H1 (cell line): ENCODE results near the gene LRTM2. TPM values are rescaled to one million over a fixed set of nuclear protein-coding genes. Genes with fewer than 3 reads are reported as not detected.

ENCODE experiments used
- BCL11A ChIP-seq, 2 experiments: IDR thresholded peaks; one replicate each; pipeline ENCODE4 v1.6.1; 2011; ENCODE audit warnings: low read depth in 2 of 2, low read length in 2 of 2, mild to moderate bottlenecking in 2 of 2
- CHD7 ChIP-seq: fragments of 300-600 bp; sonication (generic); IDR thresholded peaks from 2 replicates; pipeline ENCODE4 v1.7.1; 2012; ENCODE audit warnings: low read length, moderate library complexity, mild to moderate bottlenecking, inconsistent platforms; ENCODE audit not compliant: insufficient replicate concordance
- E2F6 ChIP-seq: IDR thresholded peaks from 2 replicates; pipeline ENCODE4 v1.6.1; 2012; ENCODE audit warnings: inconsistent platforms
- FOSL1 ChIP-seq: IDR thresholded peaks from 2 replicates; pipeline ENCODE4 v1.6.1; 2011; ENCODE audit warnings: mild to moderate bottlenecking, low read depth, low read length, moderate library complexity; ENCODE audit not compliant: insufficient read depth
- KDM4A ChIP-seq: IDR thresholded peaks from one replicate; pipeline ENCODE4 v1.7.1; 2012; ENCODE audit warnings: low read depth, mild to moderate bottlenecking, moderate library complexity, low read length, inconsistent platforms; ENCODE audit not compliant: severe bottlenecking
- NRF1 ChIP-seq: IDR thresholded peaks from 2 replicates; pipeline ENCODE4 v1.6.1; 2011; ENCODE audit warnings: mild to moderate bottlenecking, low read depth, low read length, improper control_type of control experiment
- SIRT6 ChIP-seq: IDR thresholded peaks from one replicate; pipeline ENCODE4 v1.7.1; 2012; ENCODE audit warnings: low read length, inconsistent platforms
- SP4 ChIP-seq: IDR thresholded peaks from 2 replicates; pipeline ENCODE4 v1.6.1; 2012; ENCODE audit warnings: low read length, inconsistent platforms
- TBP ChIP-seq: IDR thresholded peaks from 2 replicates; pipeline ENCODE4 v1.6.1; 2011; ENCODE audit warnings: low read depth, low read length, improper control_type of control experiment
- polyA plus RNA-seq, 7 experiments: library from polyadenylated mRNA; depleted of rRNA in 3 of 7; stranded (reverse) in 5 of 7; unstranded in 2 of 7; fragments of >200 nt in 5 of 7; fragments of 200-250 nt in 2 of 7; gene quantifications; 1 replicate in 5 of 7; 2 replicates in 1 of 7; 4 replicates in 1 of 7; pipeline versions ENCODE4 v1.2.1 to v1.2.3, GENCODE V29; 2011 to 2013; ENCODE audit warnings: missing spikeins in 2 of 7, mixed read lengths in 2 of 7
- total RNA-seq: library from RNA; stranded (reverse); fragmentation: NEBNext Ultra II Directional; extraction: Animal tissue kit (Norgen Biotek cat#: 25700); gene quantifications from 2 replicates; pipeline ENCODE4 v1.2.1, GENCODE V29; 2021
- TF ChIP-seq, protein P1 (sequence below): IDR thresholded peaks from 2 replicates; pipeline ENCODE4 v1.6.1; 2011; ENCODE audit warnings: low read length, improper control_type of control experiment

The LRTM2 gene
- total and polyA plus RNA-seq, 2 of the 8 experiments (the other 6 are each of a cell fraction or from before 2014, with no cell fraction given), result 0.06 TPM; not detected in 1

GRCh38 chr12:1838994-1839365, 18.6 kb downstream of the LRTM2 start (continued):
- TF ChIP-seq CHD7, result no peak
- TF ChIP-seq SIRT6, result no peak
- TF ChIP-seq NRF1, result no peak
- TF ChIP-seq BCL11A (IDR thresholded peaks at IDR 0.05; ENCODE audit: low read depth in 2 of 2, low read length in 2 of 2), result no peak
- TF ChIP-seq, protein P1, sequence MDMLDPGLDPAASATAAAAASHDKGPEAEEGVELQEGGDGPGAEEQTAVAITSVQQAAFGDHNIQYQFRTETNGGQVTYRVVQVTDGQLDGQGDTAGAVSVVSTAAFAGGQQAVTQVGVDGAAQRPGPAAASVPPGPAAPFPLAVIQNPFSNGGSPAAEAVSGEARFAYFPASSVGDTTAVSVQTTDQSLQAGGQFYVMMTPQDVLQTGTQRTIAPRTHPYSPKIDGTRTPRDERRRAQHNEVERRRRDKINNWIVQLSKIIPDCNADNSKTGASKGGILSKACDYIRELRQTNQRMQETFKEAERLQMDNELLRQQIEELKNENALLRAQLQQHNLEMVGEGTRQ, result no peak
- TF ChIP-seq KDM4A, result no peak
- no peak for TF ChIP-seq TBP
- TF ChIP-seq E2F6, result no peak
- no peak for TF ChIP-seq FOSL1
- TF ChIP-seq SP4, result no peak
